CD4-positive, alpha-beta T cell treated with Interleukin-4 for 1 hour (primary cell): Measurements from ENCODE around the gene TMEM38A.
A peak's percentile ranks its signal among the peaks of the same experiment; 100 is the strongest.
"Not testable (repeated sequence)": the region's sequence is repeated elsewhere in the genome, so short reads cannot be mapped to it uniquely, and the experiment has no call there.

Experiments
- DNase-seq, 2 donors: peaks; one replicate each; pipeline ENCODE4 v3.0.0-alpha.2; 2020 to 2022

TMEM38A gene

GRCh38 chr19:16679811-16680210 is 18.9 kb downstream of the TMEM38A start:
- no peak for DNase-seq

- no peak for DNase-seq
These were observed 21.6 kb downstream of the TMEM38A start for GRCh38 chr19:16682539-16682938.

GRCh38 chr19:16684216-16684615 is 23.3 kb downstream of the TMEM38A start:
- no peak for DNase-seq

GRCh38 chr19:16688084-16688483 is 27.1 kb downstream of the TMEM38A start:
- no peak for DNase-seq

- DNase-seq = no peak
These were observed 38.0 kb downstream of the TMEM38A start for GRCh38 chr19:16698914-16699313.

GRCh38 chr19:16702123-16702522 is 41.2 kb downstream of the TMEM38A start:
- no peak for DNase-seq

- no peak for DNase-seq
These were observed 42.7 kb downstream of the TMEM38A start for GRCh38 chr19:16703677-16704076.

- not testable (repeated sequence) for DNase-seq
These were observed 49.9 kb downstream of the TMEM38A start for GRCh38 chr19:16710870-16711269.

- peak in 1 of 2 donors; percentile 18 for DNase-seq
These were observed 51.4 kb downstream of the TMEM38A start for GRCh38 chr19:16712295-16712694.

- peak; percentile 50 to 61 for DNase-seq
These were observed 53.9 kb downstream of the TMEM38A start for GRCh38 chr19:16714702-16715287.

GRCh38 chr19:16715611-16716010 is 54.7 kb downstream of the TMEM38A start:
- no peak for DNase-seq

- DNase-seq = no peak
These were observed 60.1 kb downstream of the TMEM38A start for GRCh38 chr19:16721051-16721450.

- no peak for DNase-seq
These were observed 61.7 kb downstream of the TMEM38A start for GRCh38 chr19:16722591-16722990.

- DNase-seq = no peak
These were observed 66.0 kb downstream of the TMEM38A start for GRCh38 chr19:16726916-16727315.

GRCh38 chr19:16735650-16736266 is 74.8 kb downstream of the TMEM38A start:
- DNase-seq = not testable (repeated sequence)

GRCh38 chr19:16736709-16737108 is 75.8 kb downstream of the TMEM38A start:
- DNase-seq = no peak

- DNase-seq = no peak
These were observed 77.0 kb downstream of the TMEM38A start for GRCh38 chr19:16737911-16738310.

- DNase-seq = no peak
These were observed 78.6 kb downstream of the TMEM38A start for GRCh38 chr19:16739546-16739945.
